Body of pancreas (tissue), 4 donors: ENCODE measurements around the gene ANKRD49. TPM values are rescaled to one million over a fixed set of nuclear protein-coding genes. Genes with fewer than 3 reads are reported as not detected.

ENCODE experiments used
- ATAC-seq: fragments of 150-250 bp; one replicate; pipeline ENCODE4 v1.9.1; 2016
- DNase-seq, 4 donors: peaks; one replicate each; pipeline ENCODE4 v3.0.0-alpha.2; 2019
- H3K27ac ChIP-seq, 4 donors: fragments of 200-600 bp; sonication (generic); 1 replicate in 3 of 4; 2 replicates in 1 of 4; pipeline versions ENCODE4 v1.5.1 to v1.6.1; 2016 to 2019; ENCODE audit warnings: mild to moderate bottlenecking in 1 of 4, mixed read lengths in 1 of 4, moderate library complexity in 1 of 4
- H3K27me3 ChIP-seq, 2 donors: fragments of 200-600 bp; sonication (generic); one replicate each; pipeline ENCODE4 v1.6.0; 2016; ENCODE audit warnings: mild to moderate bottlenecking in 1 of 2
- H3K36me3 ChIP-seq, 2 donors: fragments of 200-600 bp; sonication (generic); replicated peaks in 1 of 2; 2 replicates each; pipeline ENCODE4 v1.5.1; 2016; ENCODE audit warnings: low read depth in 2 of 2; ENCODE audit not compliant: insufficient read depth in 1 of 2
- H3K4me1 ChIP-seq: fragments of 200-600 bp; sonication (generic); one replicate; pipeline ENCODE4 v1.6.0; 2016
- H3K4me3 ChIP-seq, 2 donors: fragments of 200-600 bp; sonication (generic); 1 replicate in 1 of 2; 2 replicates in 1 of 2; pipeline ENCODE4 v1.5.1; 2016 to 2019
- H3K9me3 ChIP-seq, 3 donors: fragments of 200-600 bp; sonication (generic); 1 replicate in 2 of 3; 2 replicates in 1 of 3; pipeline ENCODE4 v1.5.1; 2016
- POLR2A ChIP-seq, 3 donors: fragments of 450-650 bp; IDR thresholded peaks; one replicate each; pipeline ENCODE4 v1.6.1; 2016; ENCODE audit warnings: antibody characterized with exemption in 3 of 3, mild to moderate bottlenecking in 2 of 3
- WGBS, 2 donors: methylation state at CpG; one replicate each; pipeline ENCODE4 v1.1.5; 2017; 5-methylcytosine and 5-hydroxymethylcytosine counted together
- intact Hi-C: fragments of 100-400 bp; cut with DNase I; formaldehyde crosslinking; loops from one replicate; pipeline ENCODE4 v1.15.1; 2023
- total RNA-seq, 2 donors: library from RNA; depleted of rRNA; stranded (reverse); fragments of >200 nt; gene quantifications; one replicate each; pipeline ENCODE4 v1.1.0, GENCODE V29; 2016
- TF ChIP-seq, protein P1 (sequence below), 7 experiments: fragments of 450-650 bp in 4 of 7; fragments of 200-600 bp in 3 of 7; sonication (generic) in 3 of 7; IDR thresholded peaks; one replicate each; pipeline ENCODE4 v1.5.1; 2016 to 2019; ENCODE audit warnings: antibody characterized with exemption in 7 of 7

Gene ANKRD49
- total RNA-seq, 2 donors from 2014 or later, result 12.5 to 13.5 TPM

GRCh38 chr11:94457118-94458029 is 36.4 kb upstream of the ANKRD49 start:
- Histone ChIP-seq H3K36me3 (peaks cover 0 to 8% of the 10 kb centered on the region in 2 donors), H3K4me1 (no peaks in the 10 kb centered on the region), H3K27me3 (no peaks in the 10 kb centered on the region), H3K4me3 (no peak overlapping the region), H3K27ac (no peak overlapping the region), H3K9me3 (no peaks in the 10 kb centered on the region)
- intact Hi-C loops, result no loop called here
- TF ChIP-seq, protein P1, sequence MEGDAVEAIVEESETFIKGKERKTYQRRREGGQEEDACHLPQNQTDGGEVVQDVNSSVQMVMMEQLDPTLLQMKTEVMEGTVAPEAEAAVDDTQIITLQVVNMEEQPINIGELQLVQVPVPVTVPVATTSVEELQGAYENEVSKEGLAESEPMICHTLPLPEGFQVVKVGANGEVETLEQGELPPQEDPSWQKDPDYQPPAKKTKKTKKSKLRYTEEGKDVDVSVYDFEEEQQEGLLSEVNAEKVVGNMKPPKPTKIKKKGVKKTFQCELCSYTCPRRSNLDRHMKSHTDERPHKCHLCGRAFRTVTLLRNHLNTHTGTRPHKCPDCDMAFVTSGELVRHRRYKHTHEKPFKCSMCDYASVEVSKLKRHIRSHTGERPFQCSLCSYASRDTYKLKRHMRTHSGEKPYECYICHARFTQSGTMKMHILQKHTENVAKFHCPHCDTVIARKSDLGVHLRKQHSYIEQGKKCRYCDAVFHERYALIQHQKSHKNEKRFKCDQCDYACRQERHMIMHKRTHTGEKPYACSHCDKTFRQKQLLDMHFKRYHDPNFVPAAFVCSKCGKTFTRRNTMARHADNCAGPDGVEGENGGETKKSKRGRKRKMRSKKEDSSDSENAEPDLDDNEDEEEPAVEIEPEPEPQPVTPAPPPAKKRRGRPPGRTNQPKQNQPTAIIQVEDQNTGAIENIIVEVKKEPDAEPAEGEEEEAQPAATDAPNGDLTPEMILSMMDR (IDR thresholded peaks at IDR 0.05), result no peak
- no peak for TF ChIP-seq POLR2A (IDR thresholded peaks at IDR 0.05)
- 82 to 84% methylated on average over 4 of the region's 4 CpGs for WGBS, 2 donors
- ATAC-seq, result no peak
- no peak for DNase-seq

DNA sequence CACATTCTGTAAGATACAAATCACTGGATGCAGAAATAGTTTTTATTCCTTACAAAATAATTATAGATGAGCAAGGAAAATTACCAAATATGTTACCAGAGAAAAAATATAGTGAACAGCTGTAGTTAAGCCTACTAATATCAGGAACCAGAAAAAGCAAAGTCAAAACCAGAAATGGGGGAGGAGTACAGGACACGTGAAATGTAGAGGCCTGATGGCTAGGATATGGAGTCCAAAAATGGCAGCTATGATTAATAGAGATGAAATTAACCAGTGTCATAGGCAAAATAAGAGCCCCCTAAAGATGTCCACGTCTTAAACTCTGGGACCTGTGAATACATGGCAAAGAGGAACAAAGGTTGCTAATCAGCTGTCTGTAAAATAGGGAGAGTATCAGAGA is 34.2 kb upstream of the ANKRD49 start:
- Histone ChIP-seq H3K4me3 (no peak overlapping the region), H3K36me3 (peaks cover 0 to 8% of the 10 kb centered on the region in 2 donors), H3K4me1 (no peaks in the 10 kb centered on the region), H3K27ac (no peak overlapping the region), H3K27me3 (no peaks in the 10 kb centered on the region), H3K9me3 (no peaks in the 10 kb centered on the region)
- no peak for DNase-seq
- intact Hi-C loops, result no loop called here
- WGBS, 2 donors, result 91% methylated on average over 2 of the region's 2 CpGs
- TF ChIP-seq POLR2A (IDR thresholded peaks at IDR 0.05), result no peak
- TF ChIP-seq, protein P1 (IDR thresholded peaks at IDR 0.05), result no peak
- no peak for ATAC-seq

DNA sequence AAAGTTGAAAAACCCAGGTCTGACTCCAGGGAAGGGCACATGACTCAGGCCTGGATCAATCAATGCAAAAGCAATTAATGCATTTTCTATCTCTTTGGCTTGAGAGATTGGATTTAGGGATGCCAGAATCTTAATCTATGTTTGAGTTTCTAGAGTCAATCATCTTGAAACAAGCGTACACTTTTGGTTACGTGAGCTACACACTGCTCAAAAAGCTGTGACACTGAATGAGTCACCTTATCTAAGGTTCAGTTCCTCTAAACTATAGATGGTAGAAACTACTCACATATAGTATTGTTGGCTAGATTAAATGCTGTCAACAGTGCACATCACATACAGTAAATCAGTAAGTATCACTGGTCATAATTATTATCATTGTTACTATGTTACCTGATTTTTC is 24.4 kb upstream of the ANKRD49 start:
- no peak for TF ChIP-seq POLR2A (IDR thresholded peaks at IDR 0.05)
- TF ChIP-seq, protein P1 (IDR thresholded peaks at IDR 0.05), result no peak
- no peak overlapping the region for H3K27ac ChIP-seq
- no peak for ATAC-seq

DNA sequence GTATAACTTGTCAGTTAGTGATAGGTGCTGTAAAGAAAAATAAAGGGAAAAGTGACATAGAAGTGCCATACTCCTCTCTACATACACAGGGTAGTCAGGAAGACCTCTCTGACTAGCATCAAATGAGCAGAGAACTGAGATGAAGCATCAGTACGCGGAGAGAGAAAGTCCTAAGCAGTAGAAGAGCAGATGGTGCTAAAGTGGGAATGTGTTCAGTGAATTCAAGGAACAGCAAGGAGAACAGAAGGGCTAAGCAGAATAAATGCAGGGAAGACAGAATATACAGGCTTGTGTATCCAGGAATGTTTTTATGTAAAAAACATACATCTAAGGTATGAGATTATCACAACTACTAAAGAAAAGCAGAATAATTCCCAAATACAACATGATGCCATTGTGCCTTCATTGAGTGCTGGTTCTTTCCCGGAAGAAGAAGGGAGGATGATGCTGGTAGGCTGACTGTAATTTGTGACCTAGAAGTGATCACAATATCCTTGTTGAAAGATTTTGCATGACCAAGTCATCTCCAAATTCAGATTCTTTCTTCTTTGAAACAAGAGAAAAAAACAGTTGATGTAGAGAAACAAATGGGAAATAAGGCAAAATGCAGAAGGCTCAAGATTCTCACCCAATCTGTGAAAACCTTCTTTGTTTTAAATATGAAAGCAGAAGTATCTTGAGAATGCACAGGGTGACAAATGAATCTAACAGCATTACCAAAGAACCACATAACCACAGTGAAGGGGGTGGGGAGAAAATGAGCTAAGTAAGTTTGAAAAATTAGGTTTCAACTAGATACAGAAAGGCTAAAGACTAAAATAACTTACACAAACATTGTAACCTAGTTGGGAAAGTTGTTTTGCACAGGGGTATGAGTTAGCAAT is 20.6 kb upstream of the ANKRD49 start:
- H3K27ac ChIP-seq, result no peak overlapping the region
- TF ChIP-seq, protein P1 (IDR thresholded peaks at IDR 0.05), result no peak
- TF ChIP-seq POLR2A (IDR thresholded peaks at IDR 0.05), result no peak
- WGBS, 2 donors, result 97% methylated on average over 3 of the region's 3 CpGs
- no peaks in the 10 kb centered on the region for H3K27me3 ChIP-seq
- H3K4me3 ChIP-seq, result no peak overlapping the region
- intact Hi-C loops, result no loop called here
- ATAC-seq (no peak), DNase-seq (no peak)
- H3K4me1 ChIP-seq, result peaks cover 12% of the 10 kb centered on the region
- no peaks in the 10 kb centered on the region for H3K9me3 ChIP-seq
- H3K36me3 ChIP-seq, result peaks cover 0 to 1% of the 10 kb centered on the region in 2 donors

More for the DNA sequence above, 24.4 kb upstream of the ANKRD49 start:
- DNase-seq, result no peak
- H3K4me3 ChIP-seq, result no peak overlapping the region
- H3K9me3 ChIP-seq, result no peaks in the 10 kb centered on the region
- no peaks in the 10 kb centered on the region for H3K27me3 ChIP-seq
- H3K36me3 ChIP-seq, result peaks cover 0 to 1% of the 10 kb centered on the region in 2 donors
- peaks cover 15% of the 10 kb centered on the region for H3K4me1 ChIP-seq
- 27 to 52% methylated on average over 2 of the region's 2 CpGs for WGBS, 2 donors
- intact Hi-C loops, result no loop called here
